Neural cell (in vitro differentiated cells): ENCODE data around the gene SNAP25. TPM values are rescaled to one million over a fixed set of nuclear protein-coding genes. Genes with fewer than 3 reads are reported as not detected.

Experiments
- H2AFZ ChIP-seq: fragments of 200-600, 300-800 bp; sonication (generic), shearing (Covaris generic); 2 replicates; pipeline ENCODE4 v1.6.0; 2014; ENCODE audit warnings: low read depth, mild to moderate bottlenecking, antibody characterized with exemption, low read length, moderate library complexity
- H3F3A ChIP-seq: fragments of 200-600 bp; shearing (Covaris generic); 2 replicates; pipeline ENCODE4 v1.6.1; 2016; ENCODE audit warnings: mild to moderate bottlenecking, moderate library complexity, mixed read lengths, antibody characterized with exemption, low read length; ENCODE audit not compliant: insufficient read depth, poor library complexity, severe bottlenecking
- H3K27ac ChIP-seq: fragments of 200-600, 300-800 bp; sonication (generic), shearing (Covaris generic); 2 replicates; pipeline ENCODE4 v1.5.1; 2014; ENCODE audit warnings: mild to moderate bottlenecking, low read length, moderate library complexity
- H3K27me3 ChIP-seq: fragments of 300-800, 200-600 bp; sonication (generic), shearing (Covaris generic); 2 replicates; pipeline ENCODE4 v1.6.0; 2014; ENCODE audit warnings: mild to moderate bottlenecking, low read depth, low read length, moderate library complexity; ENCODE audit not compliant: insufficient read depth
- H3K36me3 ChIP-seq: fragments of 300-800, 200-600 bp; sonication (generic), shearing (Covaris generic); 2 replicates; pipeline ENCODE4 v1.5.1; 2014; ENCODE audit warnings: mild to moderate bottlenecking, antibody characterized with exemption, low read length, moderate library complexity; ENCODE audit not compliant: insufficient read depth
- H3K4me2 ChIP-seq: fragments of 300-800, 200-600 bp; sonication (generic), shearing (Covaris generic); 2 replicates; pipeline ENCODE4 v1.6.0; 2014; ENCODE audit warnings: mild to moderate bottlenecking, low read length
- H3K4me3 ChIP-seq: fragments of 300-800, 200-600 bp; sonication (generic), shearing (Covaris generic); 2 replicates; pipeline ENCODE4 v1.5.1; 2014; ENCODE audit warnings: mild to moderate bottlenecking, low read length, moderate library complexity
- H3K79me2 ChIP-seq: fragments of 200-600 bp; shearing (Covaris generic); replicated peaks from 2 replicates; pipeline ENCODE4 v1.6.0; 2014; ENCODE audit warnings: mild to moderate bottlenecking, low read length, moderate library complexity; ENCODE audit not compliant: insufficient read depth
- H3K9ac ChIP-seq: fragments of 300-800, 200-600 bp; sonication (generic), shearing (Covaris generic); 2 replicates; pipeline ENCODE4 v1.6.1; 2016; ENCODE audit warnings: mild to moderate bottlenecking, low read length, mixed read lengths
- H3K9me2 ChIP-seq: fragments of 200-600 bp; shearing (Covaris generic); 2 replicates; pipeline ENCODE4 v1.6.1; 2016; ENCODE audit warnings: mild to moderate bottlenecking, low read length, mixed read lengths; ENCODE audit not compliant: insufficient read depth
- H3K9me3 ChIP-seq: fragments of 200-600, 300-800 bp; sonication (generic), shearing (Covaris generic); 2 replicates; pipeline ENCODE4 v1.6.1; 2016; ENCODE audit warnings: mild to moderate bottlenecking, mixed run types, low read length, moderate library complexity, mixed read lengths
- H4K20me1 ChIP-seq: fragments of 200-600 bp; shearing (Covaris generic); 2 replicates; pipeline ENCODE4 v1.6.1; 2016; ENCODE audit warnings: mild to moderate bottlenecking, mixed run types; ENCODE audit not compliant: insufficient read depth
- EP300 ChIP-seq: fragments of 450-650 bp; conservative IDR thresholded peaks from 2 replicates; pipeline ENCODE4 v1.6.1; 2014; ENCODE audit warnings: antibody characterized with exemption, mild to moderate bottlenecking, moderate library complexity; ENCODE audit not compliant: poor library complexity, severe bottlenecking
- EZH2 ChIP-seq: fragments of 200-600, 300-800 bp; shearing (Covaris generic), sonication (generic); IDR thresholded peaks from 2 replicates; pipeline ENCODE4 v1.6.1; 2014; ENCODE audit warnings: antibody characterized with exemption, low read length, borderline replicate concordance, mild to moderate bottlenecking; ENCODE audit not compliant: insufficient read depth, poor library complexity, severe bottlenecking
- MXI1 ChIP-seq: fragments of 450-650 bp; conservative IDR thresholded peaks from 2 replicates; pipeline ENCODE4 v1.6.1; 2014; ENCODE audit warnings: antibody characterized with exemption, mild to moderate bottlenecking; ENCODE audit not compliant: poor library complexity, severe bottlenecking
- POLR2AphosphoS5 ChIP-seq: IDR thresholded peaks from 2 replicates; pipeline ENCODE4 v1.6.1; 2012
- RAD21 ChIP-seq: fragments of 450-650 bp; conservative IDR thresholded peaks from 2 replicates; pipeline ENCODE4 v1.6.1; 2014; ENCODE audit warnings: antibody characterized with exemption, mild to moderate bottlenecking, moderate library complexity
- REST ChIP-seq: IDR thresholded peaks from 2 replicates; pipeline ENCODE4 v1.6.1; 2012; ENCODE audit warnings: borderline replicate concordance
- SMC3 ChIP-seq: fragments of 450-650 bp; conservative IDR thresholded peaks from 2 replicates; pipeline ENCODE4 v1.6.1; 2014; ENCODE audit warnings: antibody characterized with exemption, mild to moderate bottlenecking, moderate library complexity; ENCODE audit not compliant: poor library complexity
- TAF1 ChIP-seq: IDR thresholded peaks from 2 replicates; pipeline ENCODE4 v1.6.1; 2012; ENCODE audit warnings: low read depth
- polyA plus RNA-seq: library from polyadenylated mRNA; depleted of rRNA; stranded (reverse); fragments of >200 nt; gene quantifications from 2 replicates; pipeline ENCODE4 v1.2.3, GENCODE V29; 2014
- TF ChIP-seq, protein P1 (sequence below): fragments of 450-650 bp; IDR thresholded peaks from 2 replicates; pipeline ENCODE4 v1.5.1; 2014; ENCODE audit warnings: antibody characterized with exemption, mild to moderate bottlenecking, moderate library complexity; ENCODE audit not compliant: poor library complexity, severe bottlenecking

SNAP25 gene
- polyA plus RNA-seq, 1 donor from 2014 or later, result 139 TPM

- no peaks in the 10 kb centered on the region for H3K27me3 ChIP-seq
- H3K79me2 ChIP-seq, result no peaks in the 10 kb centered on the region
- no peak overlapping the region for H3K4me2 ChIP-seq
- H3K4me3 ChIP-seq, result no peak overlapping the region
- H4K20me1 ChIP-seq, result no peaks in the 10 kb centered on the region
- H3K36me3 ChIP-seq, result peaks cover 7% of the 10 kb centered on the region
- H2AFZ ChIP-seq, result no peak overlapping the region
- H3K9ac ChIP-seq, result no peak overlapping the region
- H3K27ac ChIP-seq, result no peak overlapping the region
- no peaks in the 10 kb centered on the region for H3F3A ChIP-seq
- no peak for TF ChIP-seq RAD21
- no peak for TF ChIP-seq POLR2AphosphoS5
- TF ChIP-seq MXI1, result no peak
- no peak for TF ChIP-seq SMC3
- TF ChIP-seq EP300, result no peak
- no peak for TF ChIP-seq EZH2
- TF ChIP-seq TAF1, result no peak
- TF ChIP-seq, protein P1, sequence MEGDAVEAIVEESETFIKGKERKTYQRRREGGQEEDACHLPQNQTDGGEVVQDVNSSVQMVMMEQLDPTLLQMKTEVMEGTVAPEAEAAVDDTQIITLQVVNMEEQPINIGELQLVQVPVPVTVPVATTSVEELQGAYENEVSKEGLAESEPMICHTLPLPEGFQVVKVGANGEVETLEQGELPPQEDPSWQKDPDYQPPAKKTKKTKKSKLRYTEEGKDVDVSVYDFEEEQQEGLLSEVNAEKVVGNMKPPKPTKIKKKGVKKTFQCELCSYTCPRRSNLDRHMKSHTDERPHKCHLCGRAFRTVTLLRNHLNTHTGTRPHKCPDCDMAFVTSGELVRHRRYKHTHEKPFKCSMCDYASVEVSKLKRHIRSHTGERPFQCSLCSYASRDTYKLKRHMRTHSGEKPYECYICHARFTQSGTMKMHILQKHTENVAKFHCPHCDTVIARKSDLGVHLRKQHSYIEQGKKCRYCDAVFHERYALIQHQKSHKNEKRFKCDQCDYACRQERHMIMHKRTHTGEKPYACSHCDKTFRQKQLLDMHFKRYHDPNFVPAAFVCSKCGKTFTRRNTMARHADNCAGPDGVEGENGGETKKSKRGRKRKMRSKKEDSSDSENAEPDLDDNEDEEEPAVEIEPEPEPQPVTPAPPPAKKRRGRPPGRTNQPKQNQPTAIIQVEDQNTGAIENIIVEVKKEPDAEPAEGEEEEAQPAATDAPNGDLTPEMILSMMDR, result no peak
- TF ChIP-seq REST, result no peak
- H3K9me2 ChIP-seq, result no peaks in the 10 kb centered on the region
- H3K9me3 ChIP-seq, result no peaks in the 10 kb centered on the region
Observed at GRCh38 chr20:10281911-10282310, 63.3 kb downstream of the SNAP25 start.

DNA sequence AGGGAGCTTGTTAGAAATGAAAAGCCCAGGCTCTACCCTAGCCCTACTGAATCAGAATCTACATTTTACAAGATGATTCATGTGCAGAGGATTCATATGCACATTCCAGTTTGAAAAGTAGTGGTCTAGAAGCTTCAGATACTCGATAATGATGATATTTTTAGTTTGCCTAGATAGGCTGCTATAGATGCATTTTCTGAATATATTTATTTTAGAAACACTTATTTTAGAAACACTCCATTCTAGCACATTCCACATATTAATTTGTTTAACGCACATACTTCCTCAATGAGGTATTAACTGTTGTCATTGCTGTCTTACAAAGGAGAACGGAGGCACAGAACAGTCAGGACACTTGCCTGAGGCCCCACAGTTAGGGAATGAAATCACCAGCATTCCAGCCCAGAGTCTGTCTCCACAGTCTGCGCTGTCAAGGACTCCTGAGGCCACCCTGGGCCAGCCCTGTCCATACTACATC, 64.4 kb downstream of the SNAP25 start:
- Histone ChIP-seq H3K27me3 (no peaks in the 10 kb centered on the region), H2AFZ (no peak overlapping the region), H3F3A (no peaks in the 10 kb centered on the region), H3K4me3 (no peak overlapping the region), H3K36me3 (peaks cover 7% of the 10 kb centered on the region), H3K4me2 (no peak overlapping the region), H3K9ac (no peak overlapping the region), H3K27ac (no peak overlapping the region), H3K9me2 (no peaks in the 10 kb centered on the region), H3K9me3 (no peaks in the 10 kb centered on the region), H3K79me2 (no peaks in the 10 kb centered on the region), H4K20me1 (no peaks in the 10 kb centered on the region)
- TF ChIP-seq EZH2 (no peak), MXI1 (no peak), REST (no peak), SMC3 (no peak), POLR2AphosphoS5 (no peak), EP300 (no peak), RAD21 (no peak), TAF1 (no peak)
- TF ChIP-seq, protein P1, result no peak
